Heart left ventricle (tissue), 16 donors: ENCODE results near the gene MPDU1. TPM values are rescaled to one million over a fixed set of nuclear protein-coding genes. Genes with fewer than 3 reads are reported as not detected.
"Not testable (repeated sequence)": the region's sequence is repeated elsewhere in the genome, so short reads cannot be mapped to it uniquely, and the experiment has no call there.

Experiments
- ATAC-seq, 4 donors: fragments of 200-7000 bp; cut with Tn5 transposase; one replicate each; pipeline ENCODE4 v1.9.1; 2020 to 2022; ENCODE audit warnings: moderate library complexity in 4 of 4, mild to moderate bottlenecking in 3 of 4, moderate number of reproducible peaks in 1 of 4
- DNase-seq, 5 donors: peaks; one replicate each; pipeline ENCODE4 v3.0.0-alpha.2; 2020
- H3K27ac ChIP-seq, 12 donors: fragments of 200-600 bp; sonication (generic) in 4 of 12; one replicate each; pipeline versions ENCODE4 v1.5.0 to v1.8.0; 2016 to 2022; ENCODE audit warnings: mild to moderate bottlenecking in 2 of 12
- H3K27me3 ChIP-seq, 9 donors: fragments of 200-600 bp; sonication (generic) in 2 of 9; one replicate each; pipeline versions ENCODE4 v1.5.1 to v1.8.0; 2016 to 2022; ENCODE audit warnings: mild to moderate bottlenecking in 3 of 9
- H3K36me3 ChIP-seq, 9 donors: fragments of 200-600 bp; sonication (generic) in 2 of 9; one replicate each; pipeline versions ENCODE4 v1.5.0 to v1.8.0; 2018 to 2022; ENCODE audit warnings: mild to moderate bottlenecking in 2 of 9
- H3K4me1 ChIP-seq, 12 donors: fragments of 200-600 bp; sonication (generic) in 4 of 12; one replicate each; pipeline versions ENCODE4 v1.5.0 to v1.8.0; 2016 to 2022; ENCODE audit warnings: mild to moderate bottlenecking in 3 of 12
- H3K4me3 ChIP-seq, 12 donors: fragments of 200-600 bp; sonication (generic) in 4 of 12; one replicate each; pipeline versions ENCODE4 v1.5.0 to v1.8.0; 2017 to 2022; ENCODE audit warnings: mild to moderate bottlenecking in 9 of 12, moderate library complexity in 4 of 12
- H3K9me3 ChIP-seq, 12 donors: fragments of 200-600 bp; sonication (generic) in 4 of 12; one replicate each; pipeline versions ENCODE4 v1.5.0 to v1.8.0; 2016 to 2022; ENCODE audit warnings: mild to moderate bottlenecking in 1 of 12
- POLR2A ChIP-seq, 2 donors: fragments of 450-650 bp; IDR thresholded peaks; one replicate each; pipeline ENCODE4 v1.6.1; 2017; ENCODE audit warnings: antibody characterized with exemption in 2 of 2, mild to moderate bottlenecking in 2 of 2, moderate library complexity in 2 of 2
- WGBS, 4 donors: extraction: QIAGEN DNeasy Blood & Tissue Kit in 2 of 4; methylation state at CpG; one replicate each; pipeline versions ENCODE4 v1.1.5 to v1.1.7; 2013 to 2018; 5-methylcytosine and 5-hydroxymethylcytosine counted together
- intact Hi-C, 10 donors: fragments of 100-400 bp; cut with DNase I; formaldehyde crosslinking; loops; one replicate each; pipeline versions ENCODE4 v1.11.1 to v1.14.2; 2022
- polyA plus RNA-seq, 2 donors: library from polyadenylated mRNA; stranded (reverse); fragments of 200-250 nt; gene quantifications; one replicate each; pipeline ENCODE4 v1.2.3, GENCODE V29; 2013
- total RNA-seq, 9 donors: library from RNA; depleted of rRNA in 2 of 9; stranded (reverse); fragments of >200 nt in 2 of 9; fragmentation: NEBNext Ultra II Directional in 3 of 9; extraction: Animal tissue kit (Norgen Biotek cat#: 25700) in 3 of 9; gene quantifications; one replicate each; pipeline versions ENCODE4 v1.1.0 to v1.2.4, GENCODE V29; 2016 to 2023
- TF ChIP-seq, protein P1 (sequence below), 12 donors: fragments of 200-600 bp; sonication (generic) in 4 of 12; IDR thresholded peaks; one replicate each; pipeline versions ENCODE4 v1.5.0 to v1.8.0; 2018 to 2022; ENCODE audit warnings: antibody characterized with exemption in 12 of 12, mild to moderate bottlenecking in 5 of 12
- donor health status: ischemic (EF 13 %, LVEDD 7.1; RV severe dilation, severe dysfunction).
- donor health status: healthy with polysubstance abuse.
- donor health status: DM: no; HTN: yes; CAD: no.
- donor health status: DM: no; HTN: no; CAD: no.
- donor health status: ischemic (EF 25% LVEDD 6.9; RV normal size, moderate dysfunction).
- donor health status: ischemic (EF 25% LVEDD 5.7; RV mildly dilated, moderate dysfunction).
- donor health status: healthy.
- donor health status: DM: yes; HTN: yes; CAD: no.
- donor health status: ischemic (EF 35%, LVEDD 5.7; RV mildly dilated, moderate dysfunction).
- donor health status: nonischemic (EF 11% LVEDD 7.7; RV severe dilation, severe dysfunction).
- donor health status: DM: yes; HTN: yes; CAD: no.
- donor health status: PGD.
- donor health status: ischemic (EF 29% LVEDD 5.4; RV normal size, mild dysfunction).
- donor health status: nonischemic (EF 23%, LVEDD 6.1; RV moderate dilation, normal function).

Gene MPDU1
- total and polyA plus RNA-seq, 11 donors: 18.4 to 106 (median 33.3) TPM

GRCh38 chr17:7615265-7615747, 31.7 kb downstream of the MPDU1 start:
- Histone ChIP-seq H3K4me1 (peaks cover 4 to 41% (median 31%) of the 10 kb centered on the region in 12 donors), H3K27me3 (no peaks in the 10 kb centered on the region), H3K9me3 (no peaks in the 10 kb centered on the region), H3K36me3 (peaks cover 0 to 12% (median 9%) of the 10 kb centered on the region in 9 donors), H3K27ac (peak overlapping the region in 11 of 12 donors; percentile 72 to 94 (median 86)), H3K4me3 (peak overlapping the region in 11 of 12 donors; percentile 33 to 98 (median 71))
- no peak for DNase-seq
- intact Hi-C loops: no loop called here
- TF ChIP-seq, protein P1, sequence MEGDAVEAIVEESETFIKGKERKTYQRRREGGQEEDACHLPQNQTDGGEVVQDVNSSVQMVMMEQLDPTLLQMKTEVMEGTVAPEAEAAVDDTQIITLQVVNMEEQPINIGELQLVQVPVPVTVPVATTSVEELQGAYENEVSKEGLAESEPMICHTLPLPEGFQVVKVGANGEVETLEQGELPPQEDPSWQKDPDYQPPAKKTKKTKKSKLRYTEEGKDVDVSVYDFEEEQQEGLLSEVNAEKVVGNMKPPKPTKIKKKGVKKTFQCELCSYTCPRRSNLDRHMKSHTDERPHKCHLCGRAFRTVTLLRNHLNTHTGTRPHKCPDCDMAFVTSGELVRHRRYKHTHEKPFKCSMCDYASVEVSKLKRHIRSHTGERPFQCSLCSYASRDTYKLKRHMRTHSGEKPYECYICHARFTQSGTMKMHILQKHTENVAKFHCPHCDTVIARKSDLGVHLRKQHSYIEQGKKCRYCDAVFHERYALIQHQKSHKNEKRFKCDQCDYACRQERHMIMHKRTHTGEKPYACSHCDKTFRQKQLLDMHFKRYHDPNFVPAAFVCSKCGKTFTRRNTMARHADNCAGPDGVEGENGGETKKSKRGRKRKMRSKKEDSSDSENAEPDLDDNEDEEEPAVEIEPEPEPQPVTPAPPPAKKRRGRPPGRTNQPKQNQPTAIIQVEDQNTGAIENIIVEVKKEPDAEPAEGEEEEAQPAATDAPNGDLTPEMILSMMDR (IDR thresholded peaks at IDR 0.05): no peak
- TF ChIP-seq POLR2A (IDR thresholded peaks at IDR 0.05): no peak
- WGBS, 4 donors: 7 to 13% (median 8%) methylated on average over 27 to 28 of the region's 28 CpGs
- ATAC-seq: no peak

DNA sequence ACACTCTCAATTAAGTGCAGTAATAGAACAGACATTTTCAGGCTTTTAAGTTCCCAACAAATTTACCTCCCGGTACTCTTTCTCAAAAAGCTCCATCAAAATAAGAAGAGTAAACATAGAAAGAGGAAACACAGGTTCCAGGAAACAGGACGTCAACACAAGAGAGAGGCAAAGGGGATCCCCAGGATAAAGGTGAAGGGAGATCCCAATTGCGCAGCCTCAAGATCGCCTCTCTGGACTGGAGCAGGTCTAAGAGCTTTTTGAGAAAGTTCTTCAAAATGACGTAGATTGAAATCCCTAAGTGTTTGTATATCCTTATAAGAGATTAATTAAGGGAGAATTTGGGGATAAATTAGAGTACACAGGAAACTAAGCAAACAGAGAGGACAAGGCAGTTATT, 35.0 kb downstream of the MPDU1 start:
- Histone ChIP-seq H3K36me3 (no peaks in the 10 kb centered on the region), H3K4me3 (no peak overlapping the region), H3K27me3 (no peaks in the 10 kb centered on the region), H3K9me3 (no peaks in the 10 kb centered on the region), H3K4me1 (peaks cover 0 to 10% (median 4%) of the 10 kb centered on the region in 12 donors), H3K27ac (no peak overlapping the region)
- intact Hi-C loops: no loop called here
- 77 to 82% (median 78%) methylated on average over 5 of the region's 5 CpGs for WGBS, 4 donors
- ATAC-seq (no peak), DNase-seq (no peak)
- TF ChIP-seq, protein P1 (IDR thresholded peaks at IDR 0.05): no peak
- TF ChIP-seq POLR2A (IDR thresholded peaks at IDR 0.05): no peak

DNA sequence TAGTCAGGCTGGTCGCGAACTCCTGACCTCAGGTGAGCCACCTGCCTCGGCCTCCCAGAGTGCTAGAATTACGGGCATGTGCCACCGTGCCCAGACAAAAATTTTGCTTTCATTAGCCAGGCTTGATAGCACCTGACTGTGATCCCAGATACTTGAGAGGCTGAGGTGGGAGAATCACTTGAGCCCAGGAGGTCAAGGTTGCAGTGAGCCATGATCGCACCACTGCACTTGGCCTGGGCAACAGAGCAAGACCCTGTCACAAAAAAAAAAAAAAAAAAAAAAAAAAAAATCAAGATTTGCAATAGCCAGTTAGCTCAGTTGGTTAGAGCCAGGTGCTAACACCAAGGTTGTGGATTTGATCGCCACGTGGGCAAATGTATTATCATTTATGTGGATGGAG, 37.2 kb downstream of the MPDU1 start:
- H3K27ac ChIP-seq: no peak overlapping the region
- no peak overlapping the region for H3K4me3 ChIP-seq
- peaks cover 0 to 3% (median under 1%) of the 10 kb centered on the region in 9 donors for H3K36me3 ChIP-seq
- intact Hi-C loops: no loop called here
- no peaks in the 10 kb centered on the region for H3K9me3 ChIP-seq
- WGBS, 4 donors: 94 to 99% (median 94%) methylated on average over 8 of the region's 8 CpGs
- DNase-seq (no peak), ATAC-seq (no peak)
- no peaks in the 10 kb centered on the region for H3K27me3 ChIP-seq
- H3K4me1 ChIP-seq: peaks cover 0 to under 1% (median 0%) of the 10 kb centered on the region in 12 donors
- no peak for TF ChIP-seq POLR2A (IDR thresholded peaks at IDR 0.05)
- TF ChIP-seq, protein P1 (IDR thresholded peaks at IDR 0.05): no peak

DNA sequence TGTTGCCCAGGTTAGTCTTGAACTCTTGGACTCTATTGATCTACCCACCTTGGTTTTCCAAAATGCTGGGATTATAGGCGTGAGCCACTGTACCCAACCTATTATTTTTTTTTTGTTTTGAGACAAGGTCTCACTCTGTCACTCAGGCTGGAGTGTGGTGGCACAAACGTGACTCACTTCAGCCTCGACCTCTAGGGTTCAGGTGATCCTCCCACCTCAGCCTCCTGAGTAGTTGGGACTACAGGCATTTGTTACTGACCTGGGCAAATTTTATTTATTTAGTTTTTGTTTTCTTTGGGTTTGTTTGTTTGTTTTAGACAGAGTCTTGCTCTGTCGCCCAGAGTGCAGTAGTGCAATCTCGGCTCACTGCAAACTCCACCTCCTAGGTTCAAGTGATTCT, 40.0 kb downstream of the MPDU1 start:
- DNase-seq: no peak
- WGBS, 4 donors: 88 to 91% (median 90%) methylated on average over 5 of the region's 5 CpGs
- ATAC-seq: no peak
- Histone ChIP-seq H3K4me3 (no peak overlapping the region), H3K27ac (no peak overlapping the region), H3K4me1 (peaks cover 0 to 16% (median 10%) of the 10 kb centered on the region in 12 donors), H3K27me3 (no peaks in the 10 kb centered on the region), H3K36me3 (peaks cover 0 to 9% (median 5%) of the 10 kb centered on the region in 9 donors), H3K9me3 (no peaks in the 10 kb centered on the region)
- intact Hi-C loops: no loop called here
- TF ChIP-seq, protein P1 (IDR thresholded peaks at IDR 0.05): no peak
- TF ChIP-seq POLR2A (IDR thresholded peaks at IDR 0.05): no peak

DNA sequence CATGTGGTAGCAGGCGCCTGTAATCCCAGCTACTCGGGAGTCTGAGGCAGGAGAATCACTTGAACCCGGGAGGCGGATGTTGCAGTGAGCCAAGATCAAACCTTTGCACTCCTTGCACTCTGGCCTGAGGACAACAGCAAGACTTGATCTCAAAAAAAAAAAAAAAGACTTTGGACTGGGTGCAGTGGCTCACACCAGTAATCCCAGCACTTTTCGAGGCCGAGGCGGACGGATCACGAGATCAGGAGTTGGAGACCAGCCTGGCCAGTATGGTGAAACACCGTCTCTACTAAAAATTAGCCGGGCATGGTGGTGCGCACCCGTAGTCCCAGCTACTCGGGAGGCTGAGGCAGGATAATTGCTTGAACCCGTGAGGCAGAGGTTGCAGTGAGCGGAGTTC, 42.1 kb downstream of the MPDU1 start:
- not testable (repeated sequence) for H3K36me3 ChIP-seq, ATAC-seq, H3K4me3 ChIP-seq, H3K9me3 ChIP-seq, DNase-seq, H3K27me3 ChIP-seq
- 94 to 99% (median 97%) methylated on average over 16 of the region's 16 CpGs for WGBS, 4 donors
- H3K27ac ChIP-seq: peak overlapping the region in 2 of 12 donors; percentile 11 to 91
- peaks cover 0 to 16% (median 10%) of the 10 kb centered on the region in 12 donors for H3K4me1 ChIP-seq
- intact Hi-C loops: loop anchor here in 1 of 10 donors (2.0 kb wide), 1 partner anchor 61 kb away; the partner anchor contains the start of gene TP53
